ENCODE results near the gene LIMK2.
"Not testable (repeated sequence)": the region's sequence is repeated elsewhere in the genome, so short reads cannot be mapped to it uniquely, and the experiment has no call there.

LIMK2 gene

GRCh38 chr22:31211862-31212730 lies at the start of gene LIMK2:
LIMK2 (plus strand) TSS chr22:31212298; CDS start chr22:31212409, 111 bp downstream.
- DNase-seq, result peak; percentile 90 to 91

GRCh38 chr22:31170971-31171370 lies 41.1 kb upstream of the LIMK2 start:
- DNase-seq, result no peak

- peak in 1 of 2 experiments; percentile 11 for DNase-seq
Measured at GRCh38 chr22:31171734-31172133, 40.4 kb upstream of the LIMK2 start.

- DNase-seq, result no peak
Measured at GRCh38 chr22:31173386-31174145, 38.5 kb upstream of the LIMK2 start.

- no peak for DNase-seq
Measured at GRCh38 chr22:31176923-31177322, 35.2 kb upstream of the LIMK2 start.

GRCh38 chr22:31177420-31178162 lies 34.5 kb upstream of the LIMK2 start:
- no peak for DNase-seq

GRCh38 chr22:31178859-31179258 lies 33.2 kb upstream of the LIMK2 start:
- no peak for DNase-seq

- DNase-seq, result no peak
Measured at GRCh38 chr22:31179345-31179744, 32.8 kb upstream of the LIMK2 start.

GRCh38 chr22:31184015-31184414 lies 28.1 kb upstream of the LIMK2 start:
- DNase-seq, result no peak

- DNase-seq, result no peak
Measured at GRCh38 chr22:31185056-31185455, 27.0 kb upstream of the LIMK2 start.

- DNase-seq, result no peak
Measured at GRCh38 chr22:31187627-31188026, 24.5 kb upstream of the LIMK2 start.

- no peak for DNase-seq
Measured at GRCh38 chr22:31192513-31192912, 19.6 kb upstream of the LIMK2 start.

- DNase-seq, result no peak
Measured at GRCh38 chr22:31193092-31193491, 19.0 kb upstream of the LIMK2 start.

GRCh38 chr22:31194681-31195080 lies 17.4 kb upstream of the LIMK2 start:
- not testable (repeated sequence) for DNase-seq

GRCh38 chr22:31199187-31199586 lies 12.9 kb upstream of the LIMK2 start:
- DNase-seq, result peak in 1 of 2 experiments; percentile 11

- DNase-seq, result not testable (repeated sequence)
Measured at GRCh38 chr22:31204352-31204984, 7.6 kb upstream of the LIMK2 start.

- DNase-seq, result not testable (repeated sequence)
Measured at GRCh38 chr22:31205059-31205458, 7.0 kb upstream of the LIMK2 start.

- DNase-seq, result not testable (repeated sequence)
Measured at GRCh38 chr22:31206460-31206859, 5.6 kb upstream of the LIMK2 start.

GRCh38 chr22:31206896-31207687 lies 5.0 kb upstream of the LIMK2 start:
- DNase-seq, result no peak

GRCh38 chr22:31210556-31211421 lies 1.3 kb upstream of the LIMK2 start:
- DNase-seq, result peak in 1 of 2 experiments; percentile 9

- no peak for DNase-seq
Measured at GRCh38 chr22:31211482-31211861, 626 bp upstream of the LIMK2 start.

Measured in AML-193 (cell line).